H1 (cell line): ENCODE data around the gene GLCE. TPM values are rescaled to one million over a fixed set of nuclear protein-coding genes. Genes with fewer than 3 reads are reported as not detected.

ENCODE experiments used
- CTCF ChIA-PET: fragments of 300-600 bp; sonication (Branson Sonifier 250); formaldehyde crosslinking; loops from one replicate; lab custom pipeline; 2021; ENCODE audit not compliant: partially characterized antibody; lab: Charles Lee
- POLR2A ChIA-PET: fragments of 300-600 bp; sonication (Branson Sonifier 250); formaldehyde crosslinking; loops from one replicate; lab custom pipeline; 2021; ENCODE audit warnings: inconsistent platforms; ENCODE audit not compliant: partially characterized antibody; lab: Charles Lee
- DNase-seq, 2 experiments: peaks; one replicate each; pipeline versions ENCODE4 v3.0.0 to v3.0.0-alpha.2; 2010 to 2022; ENCODE audit warnings: low spot score in 2 of 2, low read depth in 1 of 2, mixed read lengths in 1 of 2
- FAIRE-seq: peaks from 2 replicates; lab custom pipeline; 2011; peaks lifted over from hg19 to GRCh38; lab: Jason Lieb, UNC
- H2AFZ ChIP-seq: 2 replicates; pipeline ENCODE4 v1.8.1; 2012; ENCODE audit warnings: low read length, inconsistent platforms
- H2AK5ac ChIP-seq: 2 replicates; pipeline ENCODE4 v1.6.1; 2013; ENCODE audit warnings: low read depth, low read length
- H2BK120ac ChIP-seq: replicated peaks from 2 replicates; pipeline ENCODE3; 2013; ENCODE audit warnings: low read depth, low read length, inconsistent platforms
- H2BK12ac ChIP-seq: 2 replicates; pipeline ENCODE4 v1.6.1; 2013; ENCODE audit warnings: low read depth, low read length
- H2BK15ac ChIP-seq: 2 replicates; pipeline ENCODE4 v1.6.1; 2013; ENCODE audit warnings: low read length
- H2BK20ac ChIP-seq: 2 replicates; pipeline ENCODE4 v1.6.1; 2013; ENCODE audit warnings: low read length
- H2BK5ac ChIP-seq: 2 replicates; pipeline ENCODE4 v1.6.1; 2013; ENCODE audit warnings: low read depth, low read length
- H3K14ac ChIP-seq: 2 replicates; pipeline ENCODE4 v1.6.1; 2013; ENCODE audit warnings: inconsistent platforms; ENCODE audit not compliant: insufficient read length
- H3K18ac ChIP-seq: 2 replicates; pipeline ENCODE4 v1.6.1; 2013; ENCODE audit warnings: low read length; ENCODE audit errors: extremely low read depth
- H3K23ac ChIP-seq: 2 replicates; pipeline ENCODE4 v1.6.1; 2013; ENCODE audit warnings: inconsistent platforms; ENCODE audit not compliant: insufficient read length
- H3K23me2 ChIP-seq: 2 replicates; pipeline ENCODE4 v1.6.1; 2013; ENCODE audit warnings: low read depth, low read length
- H3K27ac ChIP-seq: 2 replicates; pipeline ENCODE4 v1.6.1; 2011; ENCODE audit warnings: low read depth, low read length, inconsistent platforms
- H3K27me3 ChIP-seq, 4 experiments: replicated peaks in 1 of 4; 1 replicate in 1 of 4; 2 replicates in 3 of 4; pipeline versions ENCODE4 v1.6.1 to v1.8.1; 2011 to 2013; ENCODE audit warnings: low read length in 3 of 4, mild to moderate bottlenecking in 3 of 4, inconsistent platforms in 2 of 4, mixed read lengths in 2 of 4, moderate library complexity in 1 of 4; ENCODE audit not compliant: control insufficient read depth in 3 of 4, insufficient read depth in 3 of 4; ENCODE audit errors: extremely low read depth in 1 of 4
- H3K36me3 ChIP-seq, 4 experiments: 2 replicates each; pipeline versions ENCODE4 v1.6.1 to v1.8.1; 2011 to 2013; ENCODE audit warnings: mild to moderate bottlenecking in 4 of 4, low read length in 3 of 4, moderate library complexity in 2 of 4, control low read depth in 1 of 4, inconsistent platforms in 1 of 4; ENCODE audit not compliant: insufficient read depth in 4 of 4, control insufficient read depth in 2 of 4
- H3K4ac ChIP-seq: replicated peaks from 2 replicates; pipeline ENCODE3; 2013; ENCODE audit warnings: low read length, low read depth, mixed read lengths, inconsistent platforms; ENCODE audit not compliant: insufficient read length
- H3K4me1 ChIP-seq, 4 experiments: replicated peaks in 1 of 4; 1 replicate in 1 of 4; 2 replicates in 3 of 4; pipeline versions ENCODE4 v1.6.1 to v1.8.1; 2011 to 2013; ENCODE audit warnings: low read length in 3 of 4, inconsistent platforms in 2 of 4, mixed read lengths in 1 of 4; ENCODE audit not compliant: insufficient read depth in 4 of 4, control insufficient read depth in 3 of 4
- H3K4me2 ChIP-seq, 2 experiments: 2 replicates each; pipeline versions ENCODE4 v1.6.1 to v1.8.1; 2011 to 2013; ENCODE audit warnings: low read depth in 2 of 2, low read length in 2 of 2, control low read depth in 1 of 2, inconsistent platforms in 1 of 2, mild to moderate bottlenecking in 1 of 2; ENCODE audit not compliant: insufficient read depth in 1 of 2
- H3K4me3 ChIP-seq, 4 experiments: fragments of 200-600, 300-600 bp in 1 of 4; sonication (generic), shearing (Covaris generic), sonication (Bioruptor Twin) in 1 of 4; 2 replicates each; pipeline versions ENCODE4 v1.5.1 to v1.8.1; 2011 to 2016; ENCODE audit warnings: low read length in 4 of 4, low read depth in 3 of 4, control low read depth in 2 of 4, inconsistent platforms in 2 of 4, mild to moderate bottlenecking in 2 of 4, mixed read lengths in 1 of 4, moderate library complexity in 1 of 4; ENCODE audit not compliant: insufficient read depth in 2 of 4; ENCODE audit errors: extremely low read depth in 1 of 4
- H3K56ac ChIP-seq: replicated peaks from 2 replicates; pipeline ENCODE3; 2013; ENCODE audit warnings: low read depth, mild to moderate bottlenecking, mixed read lengths, low read length, inconsistent platforms; ENCODE audit not compliant: insufficient read length
- H3K79me1 ChIP-seq: 2 replicates; pipeline ENCODE4 v1.6.1; 2013; ENCODE audit warnings: low read depth, low read length, control low read depth
- H3K79me2 ChIP-seq, 2 experiments: 2 replicates each; pipeline versions ENCODE4 v1.6.1 to v1.8.1; 2012 to 2013; ENCODE audit warnings: low read length in 2 of 2, mild to moderate bottlenecking in 2 of 2, inconsistent platforms in 1 of 2; ENCODE audit not compliant: insufficient read depth in 2 of 2, control insufficient read depth in 1 of 2
- H3K9ac ChIP-seq, 4 experiments: replicated peaks in 1 of 4; 1 replicate in 1 of 4; 2 replicates in 3 of 4; pipeline versions ENCODE4 v1.6.1 to v1.8.1; 2011 to 2013; ENCODE audit warnings: low read depth in 3 of 4, low read length in 3 of 4, control low read depth in 2 of 4, mild to moderate bottlenecking in 2 of 4, moderate library complexity in 2 of 4, inconsistent platforms in 1 of 4; ENCODE audit errors: extremely low read depth in 1 of 4
- H3K9me3 ChIP-seq, 2 experiments: 2 replicates each; pipeline versions ENCODE4 v1.6.1 to v1.8.1; 2012 to 2013; ENCODE audit warnings: mild to moderate bottlenecking in 2 of 2, moderate library complexity in 2 of 2, control low read depth in 1 of 2, inconsistent platforms in 1 of 2, low read depth in 1 of 2, low read length in 1 of 2, mixed read lengths in 1 of 2; ENCODE audit not compliant: insufficient read depth in 2 of 2
- H4K20me1 ChIP-seq, 2 experiments: replicated peaks in 1 of 2; 2 replicates each; pipeline versions ENCODE3 to v1.8.1; 2011 to 2013; ENCODE audit warnings: inconsistent platforms in 2 of 2, low read length in 2 of 2, mild to moderate bottlenecking in 1 of 2; ENCODE audit not compliant: insufficient read depth in 2 of 2, control insufficient read depth in 1 of 2
- H4K5ac ChIP-seq: 2 replicates; pipeline ENCODE4 v1.6.1; 2013; ENCODE audit warnings: low read length, low read depth, mixed read lengths, inconsistent platforms; ENCODE audit not compliant: insufficient read length
- H4K8ac ChIP-seq: 2 replicates; pipeline ENCODE4 v1.8.0; 2013; ENCODE audit warnings: mild to moderate bottlenecking, moderate library complexity, low read length, inconsistent platforms; ENCODE audit not compliant: insufficient read depth; ENCODE audit errors: extremely low read depth
- H4K91ac ChIP-seq: replicated peaks from 2 replicates; pipeline ENCODE3; 2013; ENCODE audit warnings: low read length, mixed read lengths, inconsistent platforms; ENCODE audit not compliant: insufficient read length
- BCL11A ChIP-seq, 2 experiments: IDR thresholded peaks; one replicate each; pipeline ENCODE4 v1.6.1; 2011; ENCODE audit warnings: low read depth in 2 of 2, low read length in 2 of 2, mild to moderate bottlenecking in 2 of 2
- HDAC6 ChIP-seq: IDR thresholded peaks from one replicate; pipeline ENCODE4 v1.7.1; 2012; ENCODE audit warnings: low read depth, mild to moderate bottlenecking, inconsistent platforms, low read length, moderate library complexity
- KDM4A ChIP-seq: IDR thresholded peaks from one replicate; pipeline ENCODE4 v1.7.1; 2012; ENCODE audit warnings: low read depth, mild to moderate bottlenecking, moderate library complexity, low read length, inconsistent platforms; ENCODE audit not compliant: severe bottlenecking
- RBBP5 ChIP-seq: IDR thresholded peaks from 2 replicates; pipeline ENCODE4 v1.7.1; 2012; ENCODE audit warnings: low read depth, mild to moderate bottlenecking, inconsistent platforms, low read length, moderate library complexity, borderline replicate concordance
- RFX5 ChIP-seq: IDR thresholded peaks from 2 replicates; pipeline ENCODE4 v1.6.1; 2011; ENCODE audit warnings: low read depth, low read length, improper control_type of control experiment, borderline replicate concordance
- SAP30 ChIP-seq: fragments of 300-600 bp; sonication (generic); IDR thresholded peaks from 2 replicates; pipeline ENCODE4 v1.7.1; 2012; ENCODE audit warnings: low read length, moderate library complexity, mild to moderate bottlenecking, inconsistent platforms; ENCODE audit not compliant: insufficient read depth, insufficient replicate concordance
- SIN3A ChIP-seq, 2 experiments: IDR thresholded peaks in 1 of 2; conservative IDR thresholded peaks in 1 of 2; 2 replicates each; pipeline ENCODE4 v1.6.1; 2011 to 2012; ENCODE audit warnings: low read length in 2 of 2, improper control_type of control experiment in 1 of 2, low read depth in 1 of 2, mild to moderate bottlenecking in 1 of 2
- SP1 ChIP-seq: IDR thresholded peaks from 2 replicates; pipeline ENCODE4 v1.6.1; 2011; ENCODE audit warnings: low read depth, low read length
- SP2 ChIP-seq: IDR thresholded peaks from 2 replicates; pipeline ENCODE4 v1.6.1; 2012; ENCODE audit warnings: mild to moderate bottlenecking, low read length, inconsistent platforms
- ZNF274 ChIP-seq: IDR thresholded peaks from 2 replicates; pipeline ENCODE4 v1.7.0; 2012; ENCODE audit warnings: low read length, borderline replicate concordance; ENCODE audit errors: extremely low read depth
- WGBS, 2 experiments: shearing (Covaris generic) in 1 of 2; methylation state at CpG; one replicate each; pipeline versions ENCODE4 v1.1.6 to v1.1.7; 2013 to 2015; ENCODE audit warnings: low lambda C conversion rate in 2 of 2, mixed read lengths in 2 of 2, inconsistent platforms in 1 of 2, low coverage in 1 of 2, missing lambda C conversion rate in 1 of 2; ENCODE audit not compliant: insufficient replicate concordance in 2 of 2, insufficient coverage in 1 of 2, insufficient read length in 1 of 2; ENCODE audit errors: extremely low coverage in 1 of 2, missing lambda C conversion rate in 1 of 2; 5-methylcytosine and 5-hydroxymethylcytosine counted together
- polyA plus RNA-seq, 7 experiments: library from polyadenylated mRNA; depleted of rRNA in 3 of 7; stranded (reverse) in 5 of 7; unstranded in 2 of 7; fragments of >200 nt in 5 of 7; fragments of 200-250 nt in 2 of 7; gene quantifications; 1 replicate in 5 of 7; 2 replicates in 1 of 7; 4 replicates in 1 of 7; pipeline versions ENCODE4 v1.2.1 to v1.2.3, GENCODE V29; 2011 to 2013; ENCODE audit warnings: missing spikeins in 2 of 7, mixed read lengths in 2 of 7
- total RNA-seq: library from RNA; stranded (reverse); fragmentation: NEBNext Ultra II Directional; extraction: Animal tissue kit (Norgen Biotek cat#: 25700); gene quantifications from 2 replicates; pipeline ENCODE4 v1.2.1, GENCODE V29; 2021

The GLCE gene
- total and polyA plus RNA-seq, 2 of the 8 experiments (the other 6 are each of a cell fraction or from before 2014, with no cell fraction given) = 17.1 to 22.7 TPM

DNA sequence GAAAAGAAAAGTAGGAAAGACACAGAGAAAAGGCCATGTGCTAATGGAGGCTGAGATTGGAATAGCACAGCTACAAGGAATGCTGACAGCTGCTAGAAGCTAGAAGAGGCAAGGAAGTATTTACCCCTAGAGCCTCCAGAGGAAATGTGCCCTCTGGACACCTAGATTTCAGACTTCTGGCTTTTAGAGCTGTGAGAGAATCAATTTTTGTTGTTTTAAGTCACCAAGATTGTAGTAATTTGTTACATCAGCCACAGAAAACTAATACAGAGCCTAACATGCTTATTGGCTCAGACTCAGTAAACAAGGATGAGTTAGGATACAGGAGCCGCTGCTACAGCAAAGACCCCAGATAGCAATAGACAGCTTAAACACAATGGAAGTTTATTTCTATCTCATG is 33.1 kb upstream of the GLCE start:
- H2BK12ac ChIP-seq = no peak overlapping the region
- no peak overlapping the region for H2BK15ac ChIP-seq
- no peak overlapping the region for H3K18ac ChIP-seq
- no peaks in the 10 kb centered on the region for H3K36me3 ChIP-seq
- H3K27ac ChIP-seq = no peak overlapping the region
- ChIA-PET CTCF (interaction anchor here (0.8 to 1.6 kb wide), 6 partner anchors 9 to 177 kb away, joined by 3 to 5 read pairs (median 4); no protein-coding TSS in a partner anchor), POLR2A (no interaction called here)
- no peak overlapping the region for H3K56ac ChIP-seq
- H3K23ac ChIP-seq = no peak overlapping the region
- no peaks in the 10 kb centered on the region for H3K79me2 ChIP-seq
- FAIRE-seq (no peak), DNase-seq (no peak)
- H2AFZ ChIP-seq = no peak overlapping the region
- no peaks in the 10 kb centered on the region for H3K79me1 ChIP-seq
- no peaks in the 10 kb centered on the region for H4K20me1 ChIP-seq
- no peak overlapping the region for H3K14ac ChIP-seq
- 96% methylated on average over 1 of the region's 1 CpG; no CpG with 5 or more reads in 1 of the 2 experiments for WGBS, 2 experiments
- no peak overlapping the region for H3K4me2 ChIP-seq
- no peak overlapping the region; the same call in 1 of the 2 replicates for H4K8ac ChIP-seq
- no peak overlapping the region for H2BK20ac ChIP-seq
- H3K9me3 ChIP-seq = no peaks in the 10 kb centered on the region
- H4K91ac ChIP-seq = no peak overlapping the region
- H3K9ac ChIP-seq = no peak overlapping the region
- no peak overlapping the region for H2AK5ac ChIP-seq
- no peak overlapping the region for H3K4ac ChIP-seq
- no peaks in the 10 kb centered on the region for H3K23me2 ChIP-seq
- H2BK5ac ChIP-seq = no peak overlapping the region
- H3K4me3 ChIP-seq = no peak overlapping the region
- peaks cover 0 to 11% (median 6%) of the 10 kb centered on the region in 4 experiments; a peak in 4 of 7 replicates for H3K4me1 ChIP-seq
- H3K27me3 ChIP-seq = peaks cover 0 to 2% (median 0%) of the 10 kb centered on the region in 4 experiments; a peak in 1 of 7 replicates
- no peak overlapping the region for H2BK120ac ChIP-seq
- H4K5ac ChIP-seq = no peak overlapping the region
- TF ChIP-seq SIN3A (conservative IDR thresholded peaks at IDR 0.05 in 1 of 2, IDR thresholded peaks at IDR 0.05 in 1 of 2; ENCODE audit: low read depth in 1 of 2, low read length in 2 of 2) = no peak
- no peak for TF ChIP-seq SP1
- no peak for TF ChIP-seq SAP30
- no peak for TF ChIP-seq SP2
- TF ChIP-seq KDM4A = no peak
- TF ChIP-seq RFX5 = no peak
- TF ChIP-seq HDAC6 = no peak
- TF ChIP-seq RBBP5 = no peak
- no peak for TF ChIP-seq BCL11A (IDR thresholded peaks at IDR 0.05; ENCODE audit: low read depth in 2 of 2, low read length in 2 of 2)
- TF ChIP-seq ZNF274 = no peak
